GM04504 (cell line): ENCODE results near the gene UAP1L1.

Experiments used
- DNase-seq: peaks from one replicate; pipeline ENCODE4 v3.0.0-alpha.2; 2012; ENCODE audit warnings: low read depth

Gene UAP1L1

DNA sequence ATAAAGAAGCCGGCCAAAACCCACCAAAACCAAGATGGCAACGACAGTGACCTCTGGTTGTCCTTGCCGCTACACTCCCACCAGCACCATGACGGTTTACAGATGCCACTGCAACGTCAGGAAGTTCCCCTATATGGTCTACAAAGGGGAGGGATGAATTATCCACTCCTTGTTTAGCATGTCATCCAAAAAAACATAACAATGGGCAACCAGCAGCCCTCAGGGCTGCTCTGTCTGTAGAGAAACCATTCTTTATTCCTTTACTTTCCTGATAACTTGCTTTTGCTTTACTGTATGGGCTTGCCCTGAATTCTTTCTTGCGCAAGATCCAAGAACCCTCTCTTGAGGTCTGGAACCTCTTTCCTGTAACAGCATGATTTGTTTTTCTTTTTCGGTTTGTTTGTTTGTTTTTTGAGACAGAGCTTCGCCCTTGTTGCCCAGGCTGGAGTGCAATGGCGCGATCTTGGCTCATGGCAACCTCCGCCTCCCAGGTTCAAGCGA lies 2.0 kb upstream of the UAP1L1 start:
- DNase-seq = no peak

DNA sequence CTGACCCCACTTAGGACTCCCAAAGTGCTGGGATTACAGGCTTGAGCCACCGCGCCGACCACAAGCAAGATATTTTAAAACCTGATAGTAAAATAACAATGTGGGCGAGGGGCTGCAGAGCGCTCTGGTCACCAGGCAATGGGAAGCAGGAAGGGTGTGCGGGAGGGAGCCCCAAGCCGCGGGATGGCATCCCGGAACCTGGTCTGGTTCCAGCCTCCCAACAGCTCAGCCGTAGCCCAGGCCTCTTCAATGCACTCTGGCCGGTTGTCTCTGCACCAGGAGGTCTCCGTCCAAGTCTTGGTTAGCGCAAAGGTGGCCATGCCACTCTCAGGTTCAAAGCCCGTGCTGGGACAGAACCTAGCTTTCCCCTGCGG lies 694 bp upstream of the UAP1L1 start:
- DNase-seq = no peak

- DNase-seq = no peak
These were observed 709 bp downstream of the UAP1L1 start for GRCh38 chr9:137077758-137078693.

DNA sequence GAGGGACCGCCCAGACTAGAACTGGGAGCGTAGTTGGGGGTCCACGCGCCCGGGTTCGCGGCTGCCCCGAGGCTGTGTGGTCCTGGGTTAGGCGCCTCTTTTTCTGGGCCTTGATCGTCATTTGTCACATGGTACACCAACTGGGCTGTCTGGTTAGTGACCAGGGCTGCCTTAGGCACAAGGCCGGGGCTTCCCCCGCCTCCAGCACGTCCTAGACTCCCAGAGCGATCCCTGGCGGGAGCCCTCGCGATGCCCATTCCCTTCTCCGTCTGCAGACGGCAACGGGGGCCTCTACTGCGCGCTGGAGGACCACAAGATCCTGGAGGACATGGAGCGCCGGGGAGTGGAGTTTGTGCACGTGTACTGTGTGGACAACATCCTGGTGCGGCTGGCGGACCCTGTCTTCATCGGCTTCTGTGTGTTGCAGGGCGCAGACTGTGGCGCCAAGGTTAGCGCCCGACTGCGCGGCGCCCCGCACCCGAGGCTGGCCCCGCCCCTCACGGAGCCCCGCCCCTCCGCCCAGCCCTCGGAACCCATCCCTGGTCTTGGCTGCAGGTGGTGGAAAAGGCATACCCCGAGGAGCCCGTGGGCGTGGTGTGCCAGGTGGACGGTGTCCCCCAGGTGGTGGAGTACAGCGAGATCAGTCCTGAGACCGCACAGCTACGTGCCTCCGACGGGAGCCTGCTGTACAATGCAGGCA lies 1.5 kb downstream of the UAP1L1 start:
- DNase-seq = no peak

GRCh38 chr9:137079401-137079787 lies 2.1 kb downstream of the UAP1L1 start:
- no peak for DNase-seq

GRCh38 chr9:137080260-137081122 lies 3.2 kb downstream of the UAP1L1 start:
- DNase-seq = no peak

- no peak for DNase-seq
These were observed 5.1 kb downstream of the UAP1L1 start for GRCh38 chr9:137082222-137082924.

- DNase-seq = no peak
These were observed 5.6 kb downstream of the UAP1L1 start for GRCh38 chr9:137082925-137083290.

- peak; percentile 92 for DNase-seq
These were observed 6.2 kb downstream of the UAP1L1 start for GRCh38 chr9:137083394-137084004.

DNA sequence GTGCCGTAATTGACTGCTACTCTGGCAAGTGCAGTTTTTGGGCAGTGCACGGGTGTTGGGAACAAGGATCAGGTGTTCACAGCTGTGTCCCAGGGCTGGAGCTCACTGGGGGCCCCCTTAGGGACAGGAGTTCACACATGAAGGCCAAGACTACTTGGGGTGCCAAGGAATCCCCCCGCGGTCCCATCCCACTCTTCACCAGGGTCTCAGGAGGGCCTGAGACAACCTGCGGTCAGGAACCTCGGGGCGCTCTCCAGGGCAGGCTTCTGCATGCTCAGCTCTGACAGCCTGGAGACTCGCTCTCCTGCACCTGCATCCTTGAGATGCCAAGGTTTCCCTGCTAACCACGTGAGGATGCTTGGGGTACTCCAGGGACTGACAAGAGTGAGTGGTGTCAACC lies 7.2 kb downstream of the UAP1L1 start:
- no peak for DNase-seq

DNA sequence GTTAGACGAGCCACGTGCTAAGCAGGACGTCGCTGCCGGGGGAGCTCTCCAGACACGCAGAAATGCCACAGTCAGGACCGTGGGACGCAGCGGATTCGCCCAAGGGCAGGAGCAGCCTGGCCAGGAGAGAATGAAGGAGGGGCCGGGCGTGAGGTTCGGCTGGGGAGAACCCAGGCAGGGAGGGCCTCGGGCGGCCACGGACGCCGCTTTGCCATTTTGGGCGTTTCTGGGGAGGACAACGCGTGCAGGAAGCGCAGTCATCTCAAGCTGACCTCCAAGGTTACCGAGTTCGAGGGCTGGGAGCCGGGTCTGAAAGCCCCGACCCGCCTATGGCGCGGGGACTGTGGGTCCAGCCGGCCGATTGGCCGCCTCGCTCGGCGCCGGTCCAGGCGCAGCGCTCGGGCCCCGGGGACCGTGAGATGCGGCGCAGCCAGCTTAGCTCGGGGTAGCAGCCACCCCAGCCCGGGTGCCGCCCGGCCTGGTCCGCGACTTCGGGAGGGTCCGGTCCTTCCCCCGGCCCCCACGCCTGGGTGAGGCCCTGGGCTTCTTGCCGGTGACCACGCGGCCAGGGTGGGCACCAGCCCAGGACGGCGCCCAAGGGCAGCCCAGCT lies 8.7 kb downstream of the UAP1L1 start:
- peak; percentile 32 for DNase-seq

GRCh38 chr9:137086531-137087408 lies 9.5 kb downstream of the UAP1L1 start, which contains the start of gene MAN1B1:
TSS of gene MAN1B1 (plus strand) at chr9:137086985. CDS start at chr9:137087000, 15 bp downstream.
- DNase-seq = peak; percentile 97

DNA sequence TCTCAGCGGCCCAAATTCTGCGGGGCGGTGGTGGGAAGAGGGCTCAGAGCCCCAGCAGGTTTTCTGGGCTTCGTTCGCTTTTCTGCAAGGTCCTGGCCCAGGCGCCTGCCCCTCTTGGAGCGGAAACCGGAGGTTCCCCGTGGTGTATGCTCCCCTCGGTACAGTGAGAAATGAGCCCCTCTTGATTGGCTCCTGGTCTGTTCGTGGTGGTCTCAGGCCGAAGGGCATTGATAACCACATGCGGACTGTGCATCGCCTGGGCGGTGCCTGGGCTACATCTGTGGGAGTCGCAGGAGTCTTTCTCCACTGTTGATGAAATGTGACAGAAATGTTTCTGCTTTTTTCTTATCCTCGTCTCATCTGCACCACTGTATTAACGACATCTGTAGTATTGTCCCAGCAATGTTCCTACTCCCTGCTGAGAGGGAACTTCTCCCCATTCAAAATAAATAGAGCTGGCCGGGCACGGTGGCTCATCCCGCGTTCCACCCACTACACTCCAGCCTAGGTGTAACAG lies 10.2 kb downstream of the UAP1L1 start:
- DNase-seq = no peak

GRCh38 chr9:137088121-137088520 lies 10.8 kb downstream of the UAP1L1 start:
- no peak for DNase-seq

DNA sequence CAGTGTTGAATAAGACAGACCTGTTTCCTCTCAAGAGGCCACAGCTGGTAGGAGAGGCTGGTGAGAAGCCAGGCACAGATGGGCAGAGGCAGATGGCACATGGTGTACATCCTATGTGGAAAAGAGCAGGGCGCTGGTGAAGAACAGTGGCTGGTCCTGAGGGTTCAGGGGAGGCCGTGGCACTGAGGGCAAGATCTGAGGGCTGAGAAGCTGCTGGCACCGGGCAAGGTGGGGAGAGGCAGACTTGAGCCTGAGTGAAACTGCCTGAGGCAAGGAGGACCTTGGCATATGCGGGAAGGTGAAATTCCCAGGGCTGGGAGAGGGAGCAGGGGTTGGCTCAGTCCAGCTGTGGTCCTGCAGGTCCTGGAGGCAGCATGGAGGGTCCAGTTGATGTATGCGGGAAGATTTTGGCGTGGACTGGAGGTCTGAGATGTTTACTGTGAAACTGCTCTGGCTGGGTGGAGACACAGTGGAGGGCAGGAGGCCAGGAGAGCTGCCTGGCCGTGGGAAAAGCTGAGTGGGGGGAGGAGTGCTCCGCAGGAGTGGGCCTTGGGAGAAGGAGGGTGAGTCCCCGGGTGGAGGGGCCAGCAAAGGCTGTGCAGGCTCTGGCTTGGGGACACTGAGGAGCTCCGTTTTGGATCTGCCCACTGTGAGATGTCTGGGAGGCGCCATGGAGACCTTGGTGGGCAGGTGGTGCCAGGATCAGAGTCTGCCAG lies 12.1 kb downstream of the UAP1L1 start:
- no peak for DNase-seq

DNA sequence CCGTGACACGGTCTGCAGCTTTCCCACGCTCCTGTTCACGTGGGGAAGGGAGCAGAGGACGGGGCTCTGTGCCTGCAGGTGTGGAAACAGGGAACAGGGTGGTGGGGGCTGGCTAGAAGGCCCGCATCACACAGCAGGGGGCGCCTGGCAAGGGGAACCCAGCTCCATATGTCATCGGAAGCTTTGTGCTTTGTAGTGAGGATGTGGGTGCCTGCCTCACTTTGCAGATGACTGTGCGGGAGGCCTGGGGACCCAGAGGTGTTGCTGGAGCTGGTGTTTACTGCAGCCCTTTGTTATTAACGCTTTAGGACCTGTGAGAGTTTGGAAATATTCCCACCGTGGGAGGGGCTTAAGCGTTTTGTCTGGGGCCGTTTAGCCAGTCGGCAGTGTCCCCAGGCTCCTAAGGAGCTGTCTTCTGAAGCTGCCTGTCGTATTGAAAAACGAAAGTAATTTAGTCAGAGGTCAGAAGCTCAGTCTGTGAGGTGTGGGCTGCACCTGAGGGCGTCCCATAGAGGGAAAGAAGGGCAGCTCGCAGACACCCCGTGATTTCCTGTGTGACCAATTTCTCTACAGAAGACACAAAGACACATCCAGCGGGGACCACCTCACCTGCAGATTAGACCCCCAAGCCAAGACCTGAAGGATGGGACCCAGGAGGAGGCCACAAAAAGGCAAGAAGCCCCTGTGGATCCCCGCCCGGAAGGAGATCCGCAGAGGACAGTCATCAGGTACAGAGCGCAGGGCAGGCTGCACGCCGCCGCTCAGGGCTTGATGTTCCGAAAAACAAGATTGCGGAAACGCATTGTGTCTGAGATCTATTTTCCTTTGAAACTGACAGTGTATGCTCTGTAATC lies 18.6 kb downstream of the UAP1L1 start:
- DNase-seq = no peak

DNA sequence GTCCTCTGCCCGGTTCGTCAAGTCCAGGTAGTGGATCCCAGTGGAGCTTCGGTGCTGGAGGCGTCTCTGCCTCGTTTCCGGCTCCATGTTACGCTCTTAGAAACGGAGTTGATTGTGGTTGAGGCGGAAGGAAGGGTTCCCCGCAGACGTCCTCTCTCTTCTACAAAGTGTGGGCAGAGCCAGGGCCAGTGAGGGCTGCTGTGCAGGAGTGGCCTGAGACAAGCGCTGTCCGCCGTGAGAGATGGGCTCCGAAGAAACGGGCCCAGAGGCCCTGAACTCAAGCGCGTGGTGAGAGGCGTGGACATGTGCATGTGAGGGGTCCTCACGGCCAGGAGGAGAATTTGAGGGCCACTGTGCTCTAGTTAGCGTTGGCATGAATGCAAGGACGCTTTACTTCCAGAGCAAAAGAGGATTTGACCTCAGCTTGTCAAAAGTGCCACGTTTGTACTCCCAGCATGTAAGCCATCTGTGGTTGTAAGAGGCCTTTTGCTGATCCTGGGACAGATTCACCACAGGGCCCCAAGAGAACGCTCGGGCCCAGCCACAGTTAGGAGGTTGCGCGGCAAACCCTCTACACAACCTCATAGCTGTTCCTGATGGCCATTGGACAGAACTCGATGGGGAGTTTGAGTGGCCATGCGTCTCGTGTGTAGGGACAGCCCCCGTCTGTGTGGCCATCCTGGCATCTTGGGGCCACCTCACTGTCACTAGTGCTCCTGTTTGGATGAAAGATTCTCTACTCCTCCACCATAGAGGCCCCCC lies 19.6 kb downstream of the UAP1L1 start:
- DNase-seq = no peak
